ENCODE results near the gene AAMP. TPM values are rescaled to one million over a fixed set of nuclear protein-coding genes. Genes with fewer than 3 reads are reported as not detected.

The AAMP gene
- total RNA-seq, 1 experiment from 2014 or later: 98.7 TPM

GRCh38 chr2:218219934-218220333 lies 50.0 kb downstream of the AAMP start:
- CTCF ChIA-PET: interaction anchor here (0.7 to 3.0 kb wide), 4 partner anchors 9 to 66 kb away, joined by 3 to 15 read pairs (median 4); no protein-coding TSS in a partner anchor

GRCh38 chr2:218218268-218219185 lies 51.4 kb downstream of the AAMP start:
- peak; percentile 17 for DNase-seq (ENCODE audit: unreplicated experiment)
- intact Hi-C loops (cut with micrococcal nuclease): no loop called here
- CTCF ChIA-PET: interaction anchor here (0.6 to 3.0 kb wide), 8 partner anchors 11 to 472 kb away, joined by 3 to 15 read pairs (median 4); no protein-coding TSS in a partner anchor
- peak overlapping the region; percentile 95 for H3K4me3 Mint-ChIP-seq (ENCODE audit: unreplicated experiment)
- no TSS peak for BruUV-seq (replicated peaks)
- no peaks in the 10 kb centered on the region for H3K27me3 Mint-ChIP-seq (ENCODE audit: insufficient read depth, unreplicated experiment)
- POLR2A ChIA-PET: interaction anchor here (0.5 to 7.8 kb wide), 25 partner anchors 9 to 1031 kb away, joined by 3 to 171 read pairs (median 4); partner anchors contain the start of genes AAMP, PLCD4, PNKD and SLC11A1
- H3K36me3 Mint-ChIP-seq (ENCODE audit: insufficient read depth, unreplicated experiment): peaks cover 39% of the 10 kb centered on the region
- no peak for TF ChIP-seq CTCF (IDR thresholded peaks at IDR 0.05; ENCODE audit: unreplicated experiment)
- H3K4me1 Mint-ChIP-seq (ENCODE audit: insufficient read depth, unreplicated experiment): peaks cover 47% of the 10 kb centered on the region
- H3K27ac Mint-ChIP-seq (ENCODE audit: low read depth, unreplicated experiment): peak overlapping the region; percentile 99
- H3K9me3 Mint-ChIP-seq (ENCODE audit: unreplicated experiment): no peaks in the 10 kb centered on the region

More at GRCh38 chr2:218219934-218220333, 50.0 kb downstream of the AAMP start:
- peaks cover 60% of the 10 kb centered on the region for H3K4me1 Mint-ChIP-seq (ENCODE audit: insufficient read depth, unreplicated experiment)
- peak overlapping the region; percentile 95 for H3K4me3 Mint-ChIP-seq (ENCODE audit: unreplicated experiment)
- DNase-seq (ENCODE audit: unreplicated experiment): peak; percentile 11
- TF ChIP-seq CTCF (IDR thresholded peaks at IDR 0.05; ENCODE audit: unreplicated experiment): no peak
- peaks cover 47% of the 10 kb centered on the region for H3K36me3 Mint-ChIP-seq (ENCODE audit: insufficient read depth, unreplicated experiment)
- H3K27ac Mint-ChIP-seq (ENCODE audit: low read depth, unreplicated experiment): peak overlapping the region; percentile 99
- H3K9me3 Mint-ChIP-seq (ENCODE audit: unreplicated experiment): no peaks in the 10 kb centered on the region
- H3K27me3 Mint-ChIP-seq (ENCODE audit: insufficient read depth, unreplicated experiment): no peaks in the 10 kb centered on the region
- POLR2A ChIA-PET: interaction anchor here (0.8 to 7.8 kb wide), 18 partner anchors 9 to 388 kb away, joined by 3 to 171 read pairs (median 6); partner anchors contain the start of genes AAMP, PLCD4, PNKD and TMBIM1
- intact Hi-C loops (cut with micrococcal nuclease): no loop called here
- no TSS peak for BruUV-seq (replicated peaks)

DNA sequence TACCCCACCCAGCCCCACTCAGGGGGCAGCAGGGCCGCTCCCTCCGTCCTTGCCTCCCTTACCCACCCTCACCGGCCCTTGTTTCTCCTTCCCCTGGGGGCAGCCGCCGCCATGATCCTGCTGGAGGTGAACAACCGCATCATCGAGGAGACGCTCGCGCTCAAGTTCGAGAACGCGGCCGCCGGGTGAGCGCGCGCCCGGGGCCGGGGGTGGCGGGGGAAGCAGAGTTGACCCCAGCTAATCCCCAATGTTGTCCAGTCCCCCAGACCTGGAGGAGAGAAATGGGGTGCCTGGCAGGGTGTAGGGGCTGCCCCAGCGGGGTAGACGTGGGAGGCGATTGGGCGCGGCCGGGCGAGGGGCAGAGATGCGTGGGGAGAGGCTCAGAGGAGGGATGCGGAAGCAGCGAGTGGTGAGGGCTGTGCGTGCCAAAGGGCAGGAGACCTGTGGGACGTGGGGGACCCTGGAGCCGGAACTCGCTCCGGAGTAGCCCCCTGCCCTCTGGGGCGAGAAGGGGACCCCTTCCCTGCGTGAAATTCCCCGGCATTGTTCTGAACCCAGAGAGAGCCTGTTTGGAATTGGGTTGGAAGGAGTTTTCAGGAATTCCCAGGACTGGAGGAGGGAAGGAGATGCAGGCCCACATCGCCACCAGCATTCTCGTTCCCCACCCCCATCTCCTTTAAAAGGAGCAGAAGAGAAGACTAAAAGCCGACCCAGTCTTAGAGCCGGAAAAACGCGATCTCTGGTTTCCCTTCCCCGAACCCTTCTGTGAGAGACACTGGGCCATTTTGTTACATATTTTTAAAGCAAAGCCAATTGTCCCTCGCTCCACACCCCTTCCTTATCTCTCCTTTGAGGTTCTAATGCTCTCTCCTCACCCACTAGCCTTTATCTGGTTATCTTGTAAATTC lies 52.3 kb downstream of the AAMP start:
- CTCF ChIA-PET: interaction anchor here (0.6 to 1.0 kb wide), 5 partner anchors 9 to 97 kb away, joined by 3 to 9 read pairs (median 4); no protein-coding TSS in a partner anchor
- BruUV-seq (replicated peaks): TSS peak; percentile 32
- POLR2A ChIA-PET: interaction anchor here (0.5 to 7.8 kb wide), 13 partner anchors 10 to 178 kb away, joined by 3 to 171 read pairs (median 10); partner anchors contain the start of genes AAMP, PNKD and TMBIM1
- DNase-seq (ENCODE audit: unreplicated experiment): peak; percentile 40
- Mint-ChIP-seq H3K9me3 (ENCODE audit: unreplicated experiment) (no peaks in the 10 kb centered on the region), H3K36me3 (ENCODE audit: insufficient read depth, unreplicated experiment) (peaks cover 32% of the 10 kb centered on the region), H3K27ac (ENCODE audit: low read depth, unreplicated experiment) (peak overlapping the region; percentile 99), H3K27me3 (ENCODE audit: insufficient read depth, unreplicated experiment) (no peaks in the 10 kb centered on the region), H3K4me1 (ENCODE audit: insufficient read depth, unreplicated experiment) (peaks cover 40% of the 10 kb centered on the region), H3K4me3 (ENCODE audit: unreplicated experiment) (peak overlapping the region; percentile 95)
- no peak for TF ChIP-seq CTCF (IDR thresholded peaks at IDR 0.05; ENCODE audit: unreplicated experiment)
- intact Hi-C loops (cut with micrococcal nuclease): loop anchor here (2.0 kb wide), 1 partner anchor 179 kb away; no protein-coding TSS in a partner anchor
